ENCODE results near the gene CYBRD1. TPM values are rescaled to one million over a fixed set of nuclear protein-coding genes. Genes with fewer than 3 reads are reported as not detected.
"Not testable (repeated sequence)": the region's sequence is repeated elsewhere in the genome, so short reads cannot be mapped to it uniquely, and the experiment has no call there.

CYBRD1 gene
- total RNA-seq, 4 donors from 2014 or later, result 5.7 to 176 (median 45.7) TPM

DNA sequence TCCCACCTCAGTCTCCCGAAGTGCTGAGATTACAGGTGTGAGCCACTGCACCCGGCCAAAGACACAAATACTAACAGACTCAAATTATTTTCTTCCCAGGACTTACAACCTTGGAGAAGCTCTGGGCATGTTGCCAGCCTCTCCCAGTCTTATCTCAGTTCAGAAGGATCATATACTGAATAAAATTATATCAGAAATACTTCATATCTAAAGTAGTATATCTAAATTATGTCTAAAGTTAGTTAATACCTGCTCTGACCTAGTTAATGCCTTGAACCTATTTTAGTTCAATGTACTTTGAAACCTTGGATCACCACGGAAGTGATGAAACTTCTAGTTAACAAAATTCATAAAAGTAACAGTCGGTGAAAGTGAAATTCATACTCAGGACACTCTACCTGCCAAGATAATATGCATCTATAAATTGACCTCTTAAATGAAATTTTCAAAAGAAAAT, 34.4 kb upstream of the CYBRD1 start:
- 91 to 92% methylated on average over 4 of the region's 4 CpGs for WGBS, 2 donors
- intact Hi-C loops (cut with DNase I), result no loop called here
- no peak for DNase-seq
- TF ChIP-seq, protein P1, sequence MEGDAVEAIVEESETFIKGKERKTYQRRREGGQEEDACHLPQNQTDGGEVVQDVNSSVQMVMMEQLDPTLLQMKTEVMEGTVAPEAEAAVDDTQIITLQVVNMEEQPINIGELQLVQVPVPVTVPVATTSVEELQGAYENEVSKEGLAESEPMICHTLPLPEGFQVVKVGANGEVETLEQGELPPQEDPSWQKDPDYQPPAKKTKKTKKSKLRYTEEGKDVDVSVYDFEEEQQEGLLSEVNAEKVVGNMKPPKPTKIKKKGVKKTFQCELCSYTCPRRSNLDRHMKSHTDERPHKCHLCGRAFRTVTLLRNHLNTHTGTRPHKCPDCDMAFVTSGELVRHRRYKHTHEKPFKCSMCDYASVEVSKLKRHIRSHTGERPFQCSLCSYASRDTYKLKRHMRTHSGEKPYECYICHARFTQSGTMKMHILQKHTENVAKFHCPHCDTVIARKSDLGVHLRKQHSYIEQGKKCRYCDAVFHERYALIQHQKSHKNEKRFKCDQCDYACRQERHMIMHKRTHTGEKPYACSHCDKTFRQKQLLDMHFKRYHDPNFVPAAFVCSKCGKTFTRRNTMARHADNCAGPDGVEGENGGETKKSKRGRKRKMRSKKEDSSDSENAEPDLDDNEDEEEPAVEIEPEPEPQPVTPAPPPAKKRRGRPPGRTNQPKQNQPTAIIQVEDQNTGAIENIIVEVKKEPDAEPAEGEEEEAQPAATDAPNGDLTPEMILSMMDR (IDR thresholded peaks at IDR 0.05), result no peak
- TF ChIP-seq POLR2A (IDR thresholded peaks at IDR 0.05), result no peak
- Histone ChIP-seq H3K9me3 (no peaks in the 10 kb centered on the region), H3K36me3 (peaks cover 0 to 23% (median 0%) of the 10 kb centered on the region in 3 donors), H3K27ac (no peak overlapping the region), H3K4me1 (no peaks in the 10 kb centered on the region), H3K4me3 (no peak overlapping the region), H3K27me3 (no peaks in the 10 kb centered on the region)

DNA sequence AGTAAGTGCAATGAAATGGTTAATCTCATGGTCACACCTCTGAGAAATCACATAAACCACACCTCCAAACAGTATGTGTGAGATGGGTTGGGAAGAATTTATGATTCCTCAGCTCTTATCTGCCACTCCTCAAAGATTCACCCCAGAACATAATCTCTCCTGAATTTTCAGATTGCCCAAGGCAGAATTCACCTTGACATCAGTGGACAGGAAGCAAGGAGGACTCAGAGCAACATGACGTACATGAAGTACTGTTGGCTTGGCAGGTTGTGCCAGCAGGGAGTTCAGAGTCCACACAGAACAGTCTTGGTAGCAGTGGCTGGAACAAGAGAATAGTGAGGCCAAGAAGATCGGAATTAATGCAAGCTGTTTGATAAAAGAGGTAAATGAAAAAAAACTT, 31.7 kb upstream of the CYBRD1 start:
- Histone ChIP-seq H3K27ac (no peak overlapping the region), H3K4me1 (no peaks in the 10 kb centered on the region), H3K9me3 (no peaks in the 10 kb centered on the region), H3K27me3 (no peaks in the 10 kb centered on the region), H3K4me3 (no peak overlapping the region), H3K36me3 (peaks cover 0 to 11% (median 0%) of the 10 kb centered on the region in 3 donors)
- TF ChIP-seq, protein P1 (IDR thresholded peaks at IDR 0.05), result no peak
- no peak for TF ChIP-seq POLR2A (IDR thresholded peaks at IDR 0.05)
- intact Hi-C loops (cut with DNase I), result no loop called here
- DNase-seq, result no peak
- 92 to 100% methylated on average over 2 of the region's 2 CpGs for WGBS, 2 donors

DNA sequence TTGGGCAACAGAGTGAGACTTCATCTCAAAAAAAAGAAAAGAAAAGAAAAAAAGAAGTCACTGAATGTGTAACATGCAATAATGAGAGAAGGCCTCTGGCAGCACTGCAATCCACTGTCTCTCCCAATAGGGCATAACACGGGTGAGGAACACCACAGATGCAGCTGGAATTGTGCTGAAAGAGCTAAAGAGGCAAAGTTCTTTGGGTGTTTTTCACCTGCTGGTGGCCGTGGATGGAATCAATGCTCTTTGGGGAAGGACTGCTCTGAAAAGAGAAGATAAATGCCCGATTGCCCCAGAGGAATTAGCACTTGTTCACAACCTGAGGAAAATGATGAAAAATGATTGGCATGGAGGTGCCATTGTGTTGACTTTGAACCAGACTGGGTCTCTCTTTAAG, 31.0 kb upstream of the CYBRD1 start:
- TF ChIP-seq POLR2A (IDR thresholded peaks at IDR 0.05), result no peak
- TF ChIP-seq, protein P1 (IDR thresholded peaks at IDR 0.05), result no peak
- 74 to 94% methylated on average over 3 of the region's 3 CpGs for WGBS, 2 donors
- intact Hi-C loops (cut with DNase I), result no loop called here
- no peaks in the 10 kb centered on the region for H3K4me1 ChIP-seq
- H3K27ac ChIP-seq, result no peak overlapping the region
- no peaks in the 10 kb centered on the region for H3K9me3 ChIP-seq
- DNase-seq, result no peak
- no peak overlapping the region for H3K4me3 ChIP-seq
- peaks cover 0 to 7% (median 0%) of the 10 kb centered on the region in 3 donors for H3K36me3 ChIP-seq
- H3K27me3 ChIP-seq, result no peaks in the 10 kb centered on the region

- WGBS, 2 donors, result 81 to 85% methylated on average over 6 of the region's 6 CpGs
- no peak for DNase-seq
- no peaks in the 10 kb centered on the region for H3K4me1 ChIP-seq
- H3K9me3 ChIP-seq, result peaks cover 0 to 1% (median 0%) of the 10 kb centered on the region in 3 donors
- no peak overlapping the region for H3K27ac ChIP-seq
- no peaks in the 10 kb centered on the region for H3K27me3 ChIP-seq
- TF ChIP-seq, protein P1 (IDR thresholded peaks at IDR 0.05), result no peak
- TF ChIP-seq POLR2A (IDR thresholded peaks at IDR 0.05), result no peak
- no peak overlapping the region for H3K4me3 ChIP-seq
- intact Hi-C loops (cut with DNase I), result no loop called here
- H3K36me3 ChIP-seq, result peaks cover 0 to under 1% (median 0%) of the 10 kb centered on the region in 3 donors
These were observed 29.6 kb upstream of the CYBRD1 start for GRCh38 chr2:171492664-171493063.

- H3K27ac ChIP-seq; H3K36me3 ChIP-seq; H3K27me3 ChIP-seq; H3K9me3 ChIP-seq; H3K4me1 ChIP-seq; H3K4me3 ChIP-seq; DNase-seq; intact Hi-C loops (cut with DNase I): not testable (repeated sequence)
- WGBS, 2 donors, result 82 to 96% methylated on average over 5 of the region's 5 CpGs
These were observed 24.6 kb upstream of the CYBRD1 start for GRCh38 chr2:171497664-171498063.

GRCh38 chr2:171505374-171505773, 16.9 kb upstream of the CYBRD1 start:
- Histone ChIP-seq H3K4me1 (no peaks in the 10 kb centered on the region), H3K36me3 (no peaks in the 10 kb centered on the region), H3K4me3 (no peak overlapping the region), H3K27ac (no peak overlapping the region), H3K9me3 (no peaks in the 10 kb centered on the region), H3K27me3 (no peaks in the 10 kb centered on the region)
- intact Hi-C loops (cut with DNase I), result no loop called here
- no peak for DNase-seq
- TF ChIP-seq, protein P1 (IDR thresholded peaks at IDR 0.05), result no peak
- TF ChIP-seq POLR2A (IDR thresholded peaks at IDR 0.05), result no peak
- 23% methylated on average over 2 of the region's 2 CpGs for WGBS, 2 donors

Data from esophagus squamous epithelium (tissue), 5 donors.